Mesenchymal stem cell (in vitro differentiated cells and primary cell): ENCODE measurements around the gene PSMA1.

Source experiments
- DNase-seq: peaks from one replicate; pipeline ENCODE4 v3.0.0-alpha.2; 2013
- H2AFZ ChIP-seq: one replicate; pipeline ENCODE4 v1.6.1; 2013; ENCODE audit warnings: low read depth, mild to moderate bottlenecking, control low read depth, inconsistent platforms, low read length, moderate library complexity
- H2AK5ac ChIP-seq: 2 replicates; pipeline ENCODE4 v1.6.1; 2013; ENCODE audit warnings: low read length, moderate library complexity, mild to moderate bottlenecking, inconsistent platforms; ENCODE audit not compliant: severe bottlenecking
- H2BK120ac ChIP-seq: one replicate; pipeline ENCODE4 v1.6.1; 2013; ENCODE audit warnings: low read depth, mild to moderate bottlenecking, inconsistent platforms, low read length, moderate library complexity
- H2BK12ac ChIP-seq, 2 experiments: one replicate each; pipeline ENCODE4 v1.6.1; 2013; ENCODE audit warnings: inconsistent platforms in 2 of 2, low read length in 2 of 2, mild to moderate bottlenecking in 2 of 2, moderate library complexity in 2 of 2, control low read depth in 1 of 2
- H2BK15ac ChIP-seq: one replicate; pipeline ENCODE4 v1.6.1; 2013; ENCODE audit warnings: mild to moderate bottlenecking, low read depth, inconsistent platforms; ENCODE audit not compliant: poor library complexity, severe bottlenecking
- H2BK5ac ChIP-seq: 2 replicates; pipeline ENCODE4 v1.6.1; 2013; ENCODE audit warnings: low read depth, mild to moderate bottlenecking, low read length, control low read depth, inconsistent platforms; ENCODE audit not compliant: poor library complexity, severe bottlenecking
- H3K14ac ChIP-seq, 2 experiments: one replicate each; pipeline ENCODE4 v1.6.1; 2013; ENCODE audit warnings: inconsistent platforms in 2 of 2, low read length in 2 of 2, control low read depth in 1 of 2, mild to moderate bottlenecking in 1 of 2, moderate library complexity in 1 of 2
- H3K18ac ChIP-seq, 2 experiments: one replicate each; pipeline ENCODE4 v1.6.1; 2013; ENCODE audit warnings: inconsistent platforms in 2 of 2, low read length in 2 of 2, control low read depth in 1 of 2, low read depth in 1 of 2, mild to moderate bottlenecking in 1 of 2
- H3K23ac ChIP-seq, 2 experiments: one replicate each; pipeline ENCODE4 v1.6.1; 2013; ENCODE audit warnings: inconsistent platforms in 2 of 2, low read length in 2 of 2, mild to moderate bottlenecking in 2 of 2, moderate library complexity in 2 of 2, control low read depth in 1 of 2
- H3K27ac ChIP-seq: 2 replicates; pipeline ENCODE4 v1.5.1; 2013; ENCODE audit warnings: mild to moderate bottlenecking, moderate library complexity, low read length, control low read depth, inconsistent platforms; ENCODE audit not compliant: poor library complexity, severe bottlenecking
- H3K27me3 ChIP-seq, 2 experiments: 2 replicates each; pipeline versions ENCODE4 v1.6.1 to v1.7.0; 2013; ENCODE audit warnings: low read length in 2 of 2, mild to moderate bottlenecking in 2 of 2, moderate library complexity in 2 of 2, control low read depth in 1 of 2, inconsistent platforms in 1 of 2; ENCODE audit not compliant: control insufficient read depth in 1 of 2, insufficient read depth in 1 of 2
- H3K36me3 ChIP-seq, 2 experiments: 2 replicates each; pipeline versions ENCODE4 v1.6.1 to v1.7.0; 2013; ENCODE audit warnings: low read length in 2 of 2, control low read depth in 1 of 2, inconsistent platforms in 1 of 2, low read depth in 1 of 2, mild to moderate bottlenecking in 1 of 2; ENCODE audit not compliant: insufficient read depth in 2 of 2, control insufficient read depth in 1 of 2
- H3K4ac ChIP-seq, 2 experiments: one replicate each; pipeline ENCODE4 v1.6.1; 2013; ENCODE audit warnings: inconsistent platforms in 2 of 2, low read length in 2 of 2, mild to moderate bottlenecking in 2 of 2, moderate library complexity in 2 of 2, control low read depth in 1 of 2, low read depth in 1 of 2
- H3K4me1 ChIP-seq: 2 replicates; pipeline ENCODE4 v1.6.1; 2013; ENCODE audit warnings: low read depth, low read length, control low read depth; ENCODE audit not compliant: control insufficient read depth, insufficient read depth
- H3K4me2 ChIP-seq: 2 replicates; pipeline ENCODE4 v1.6.1; 2013; ENCODE audit warnings: low read length, mild to moderate bottlenecking, inconsistent platforms; ENCODE audit not compliant: poor library complexity, severe bottlenecking
- H3K4me3 ChIP-seq, 2 experiments: 2 replicates each; pipeline versions ENCODE4 v1.5.1 to v1.7.0; 2013; ENCODE audit warnings: low read length in 2 of 2, mild to moderate bottlenecking in 2 of 2, control low read depth in 1 of 2, low read depth in 1 of 2; ENCODE audit not compliant: insufficient read depth in 1 of 2
- H3K79me1 ChIP-seq: replicated peaks from 2 replicates; pipeline ENCODE4 v1.6.1; 2013; ENCODE audit warnings: mild to moderate bottlenecking, control low read depth, low read length, inconsistent platforms; ENCODE audit not compliant: poor library complexity, severe bottlenecking
- H3K9ac ChIP-seq: 2 replicates; pipeline ENCODE4 v1.7.0; 2013; ENCODE audit warnings: mild to moderate bottlenecking, low read length, moderate library complexity
- H3K9me3 ChIP-seq: 2 replicates; pipeline ENCODE4 v1.7.0; 2013; ENCODE audit warnings: mild to moderate bottlenecking, low read length; ENCODE audit not compliant: control insufficient read depth
- H4K8ac ChIP-seq: one replicate; pipeline ENCODE4 v1.6.1; 2013; ENCODE audit warnings: inconsistent platforms, mild to moderate bottlenecking, low read length, moderate library complexity
- H4K91ac ChIP-seq: one replicate; pipeline ENCODE4 v1.6.1; 2013; ENCODE audit warnings: mild to moderate bottlenecking, low read length, inconsistent platforms
- WGBS: methylation state at CpG from one replicate; pipeline ENCODE4 v1.1.7; 2013; ENCODE audit warnings: mixed read lengths; 5-methylcytosine and 5-hydroxymethylcytosine counted together

The PSMA1 gene

DNA sequence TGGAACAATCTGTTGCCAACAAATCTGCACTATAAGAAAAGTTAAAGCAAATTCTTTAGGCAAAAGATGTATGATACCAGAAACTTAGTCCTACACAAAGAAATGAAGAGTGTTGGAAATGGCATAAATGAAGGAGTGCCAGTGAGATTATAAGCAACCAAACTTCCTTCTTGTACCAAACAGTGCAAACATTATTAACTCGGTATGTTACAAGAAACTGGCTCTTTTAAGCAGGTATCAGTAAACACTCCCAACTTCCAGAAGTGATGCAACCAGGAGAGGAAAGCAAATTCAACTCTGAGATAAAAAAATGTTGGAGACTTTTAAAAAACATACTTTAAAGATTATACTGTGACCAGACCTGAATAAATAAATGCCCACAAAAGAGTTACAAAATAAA is 49.1 kb downstream of the PSMA1 start:
- H2BK15ac ChIP-seq, result no peak overlapping the region
- H3K9ac ChIP-seq, result no peak overlapping the region
- no peaks in the 10 kb centered on the region for H3K4me1 ChIP-seq
- no peak overlapping the region for H3K4me3 ChIP-seq
- no peaks in the 10 kb centered on the region for H3K27me3 ChIP-seq
- no peak overlapping the region for H2BK5ac ChIP-seq
- H3K4ac ChIP-seq, result no peak overlapping the region
- H3K27ac ChIP-seq, result no peak overlapping the region
- H3K14ac ChIP-seq, result no peak overlapping the region
- H4K8ac ChIP-seq, result no peak overlapping the region
- no peak overlapping the region for H3K23ac ChIP-seq
- H2AK5ac ChIP-seq, result no peak overlapping the region
- peaks cover 13 to 99% of the 10 kb centered on the region in 2 experiments for H3K36me3 ChIP-seq
- DNase-seq, result no peak
- no peak overlapping the region for H4K91ac ChIP-seq
- H3K9me3 ChIP-seq, result no peaks in the 10 kb centered on the region
- WGBS, result no CpG with 5 or more reads among the region's 1 CpG
- no peak overlapping the region for H2BK12ac ChIP-seq
- H2AFZ ChIP-seq, result no peak overlapping the region
- H3K79me1 ChIP-seq, result peaks cover 4% of the 10 kb centered on the region
- no peak overlapping the region for H3K4me2 ChIP-seq
- no peak overlapping the region for H2BK120ac ChIP-seq
- no peak overlapping the region for H3K18ac ChIP-seq

DNA sequence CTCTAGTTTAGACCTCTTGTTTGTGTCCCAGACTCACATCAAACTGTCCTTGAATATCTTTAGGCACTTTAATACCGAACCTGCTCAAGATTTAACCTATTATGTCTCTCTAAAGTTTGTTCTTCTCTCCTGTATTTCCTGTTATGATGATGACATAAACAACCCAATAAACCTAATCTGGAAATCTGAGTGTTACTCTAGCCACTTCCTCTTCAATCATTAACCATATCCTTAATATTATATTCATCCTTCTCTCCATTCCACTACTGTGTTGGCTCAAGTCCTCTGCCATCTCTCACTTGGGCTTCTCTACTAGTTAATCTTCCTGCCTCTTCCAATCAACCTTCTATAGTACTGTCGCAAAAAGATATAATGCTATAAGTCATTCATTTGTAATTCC is 56.6 kb downstream of the PSMA1 start:
- Histone ChIP-seq H2BK15ac (no peak overlapping the region), H3K79me1 (peaks cover 4% of the 10 kb centered on the region), H3K27me3 (no peaks in the 10 kb centered on the region), H2BK120ac (no peak overlapping the region), H4K8ac (no peak overlapping the region), H3K14ac (no peak overlapping the region), H3K4me3 (no peak overlapping the region), H2BK12ac (no peak overlapping the region), H4K91ac (no peak overlapping the region), H2BK5ac (no peak overlapping the region), H3K4me2 (no peak overlapping the region), H2AFZ (no peak overlapping the region), H3K4ac (no peak overlapping the region), H3K18ac (no peak overlapping the region), H3K4me1 (peaks cover 2% of the 10 kb centered on the region), H3K27ac (peak overlapping the region; percentile 29), H2AK5ac (no peak overlapping the region), H3K23ac (no peak overlapping the region), H3K9ac (no peak overlapping the region), H3K36me3 (peaks cover 19 to 99% of the 10 kb centered on the region in 2 experiments), H3K9me3 (no peaks in the 10 kb centered on the region)
- DNase-seq, result no peak
- 95% methylated on average over 2 of the region's 2 CpGs for WGBS

DNA sequence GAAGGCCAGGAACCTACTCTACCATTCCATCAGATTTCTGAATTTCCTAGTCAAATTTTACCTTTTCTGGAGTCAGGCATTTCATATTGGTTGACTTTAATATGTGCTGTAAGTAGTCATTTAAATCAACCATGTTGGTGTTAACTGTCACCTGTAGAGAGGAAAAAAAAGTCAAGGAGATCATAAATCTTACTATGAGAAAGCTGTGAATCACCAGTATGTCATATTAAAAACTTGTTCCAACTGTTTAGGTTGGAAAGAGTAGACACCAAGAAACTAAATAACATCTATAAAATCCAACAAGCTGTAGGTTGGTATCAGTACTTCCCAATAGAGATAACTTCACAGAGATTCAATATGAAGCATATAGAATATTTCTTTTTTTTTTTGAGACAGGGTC is 60.0 kb downstream of the PSMA1 start:
- Histone ChIP-seq H2AK5ac (no peak overlapping the region), H2BK120ac (no peak overlapping the region), H2AFZ (no peak overlapping the region), H3K4me1 (peaks cover 2% of the 10 kb centered on the region), H4K91ac (no peak overlapping the region), H3K23ac (no peak overlapping the region), H3K79me1 (peaks cover 2% of the 10 kb centered on the region), H3K27ac (no peak overlapping the region), H3K9me3 (no peaks in the 10 kb centered on the region), H3K9ac (no peak overlapping the region), H3K36me3 (peaks cover 22 to 93% of the 10 kb centered on the region in 2 experiments), H3K27me3 (no peaks in the 10 kb centered on the region), H3K4ac (no peak overlapping the region), H2BK15ac (no peak overlapping the region), H3K4me2 (no peak overlapping the region), H2BK5ac (no peak overlapping the region), H3K14ac (no peak overlapping the region), H2BK12ac (no peak overlapping the region), H4K8ac (no peak overlapping the region), H3K4me3 (no peak overlapping the region), H3K18ac (no peak overlapping the region)
- DNase-seq, result no peak

DNA sequence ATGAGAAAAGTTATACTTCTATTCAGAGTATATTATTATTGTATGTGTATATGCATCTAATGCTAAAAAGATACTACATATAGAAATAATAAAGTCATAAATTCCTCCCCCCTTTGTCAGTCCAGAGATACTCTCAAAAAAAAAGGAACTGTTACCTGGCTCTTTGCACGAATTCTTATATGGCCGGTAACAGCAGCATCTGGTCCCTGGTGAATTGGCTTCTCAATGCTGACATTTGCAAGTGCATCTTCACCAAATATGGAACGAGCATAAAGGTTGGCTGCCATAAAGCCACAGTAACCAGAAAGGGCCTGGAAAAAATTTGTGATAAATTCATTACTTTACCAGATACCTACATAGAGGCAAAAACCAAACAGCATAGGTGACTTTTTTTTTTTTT is 61.8 kb downstream of the PSMA1 start:
- Histone ChIP-seq H3K36me3 (peaks cover 20 to 78% of the 10 kb centered on the region in 2 experiments), H2AK5ac (no peak overlapping the region), H3K4me1 (peaks cover 1% of the 10 kb centered on the region), H3K4me2 (no peak overlapping the region), H2BK15ac (no peak overlapping the region), H2BK120ac (no peak overlapping the region), H3K18ac (no peak overlapping the region), H4K8ac (no peak overlapping the region), H2BK12ac (no peak overlapping the region), H3K23ac (no peak overlapping the region), H2AFZ (no peak overlapping the region), H3K9ac (no peak overlapping the region), H3K14ac (no peak overlapping the region), H3K27ac (no peak overlapping the region), H2BK5ac (no peak overlapping the region), H4K91ac (no peak overlapping the region), H3K27me3 (no peaks in the 10 kb centered on the region), H3K9me3 (no peaks in the 10 kb centered on the region), H3K4me3 (no peak overlapping the region), H3K4ac (no peak overlapping the region), H3K79me1 (peaks cover 5% of the 10 kb centered on the region)
- no peak for DNase-seq
- WGBS, result 94% methylated on average over 3 of the region's 3 CpGs
